ENCODE results near the gene ACTG1.

ACTG1 gene

GRCh38 chr17:81519284-81520020 is 6.9 kb upstream of the ACTG1 start:
- no peak for DNase-seq (ENCODE audit: low read depth)
- peak overlapping the region; percentile 40 for H3K4me3 ChIP-seq (ENCODE audit: low read depth, low read length)

DNA sequence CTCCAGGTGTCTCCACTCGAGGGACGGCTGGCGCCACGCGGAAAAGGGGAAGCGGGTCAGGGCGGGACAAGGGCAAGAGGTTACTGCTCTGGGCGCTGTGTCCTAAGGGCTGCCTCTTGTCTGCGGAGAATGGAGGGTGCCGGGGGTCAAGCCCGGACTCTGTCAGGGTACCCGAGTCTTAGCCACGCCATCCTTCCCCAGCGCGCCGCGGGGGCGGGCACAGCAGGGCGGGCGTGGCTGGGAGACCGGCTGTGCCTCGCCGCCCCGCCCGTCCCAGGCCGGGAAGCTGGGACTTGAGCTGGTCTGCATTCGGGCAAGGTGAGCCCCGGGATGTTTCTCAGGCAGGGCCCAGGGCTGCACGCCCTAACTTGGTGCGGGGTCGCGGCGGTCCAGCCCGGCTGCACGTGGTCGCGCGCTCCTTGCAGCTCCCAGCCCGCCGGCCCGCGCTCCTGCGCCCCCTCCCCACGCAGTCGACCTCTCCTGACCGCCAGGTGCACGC is 6.2 kb upstream of the ACTG1 start:
- peak overlapping the region; percentile 40 for H3K4me3 ChIP-seq (ENCODE audit: low read depth, low read length)
- no peak for DNase-seq (ENCODE audit: low read depth)

DNA sequence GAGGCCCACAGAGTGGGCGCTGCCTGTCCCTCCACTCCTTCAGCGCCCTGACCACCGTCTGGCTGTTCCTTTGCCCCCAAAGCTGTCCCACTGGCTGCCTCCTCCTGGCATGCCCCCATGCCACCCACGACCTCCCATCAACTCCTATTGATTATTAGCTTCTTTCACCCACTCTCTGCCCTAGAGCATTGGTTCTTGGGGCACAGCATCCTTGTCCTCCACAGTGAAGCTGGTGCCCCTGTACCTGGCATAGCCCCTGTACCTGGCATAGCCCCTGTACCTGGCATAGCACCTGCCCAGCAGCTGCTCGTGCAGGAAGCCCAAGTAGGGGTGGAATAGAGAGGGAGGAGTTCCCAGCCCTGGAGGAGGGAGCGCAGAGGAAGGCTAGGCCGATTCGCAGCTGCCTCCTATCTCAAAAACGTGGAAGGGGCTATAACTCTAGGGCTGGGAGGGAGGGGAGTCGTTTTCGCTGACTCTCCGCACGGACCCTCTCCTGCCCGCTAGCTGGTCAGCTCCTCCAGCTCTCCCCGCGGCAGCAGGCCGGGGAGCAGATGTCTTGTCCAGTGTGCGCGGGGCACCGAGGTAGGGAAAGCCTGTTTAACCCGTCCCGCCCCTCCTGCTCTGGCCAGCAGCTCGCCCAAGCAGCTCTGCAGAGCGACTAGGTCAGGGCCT is 5.7 kb upstream of the ACTG1 start:
- no peak for DNase-seq (ENCODE audit: low read depth)
- H3K4me3 ChIP-seq (ENCODE audit: low read depth, low read length), result peak overlapping the region; percentile 40

GRCh38 chr17:81517339-81518112 is 4.9 kb upstream of the ACTG1 start:
- no peak overlapping the region for H3K4me3 ChIP-seq (ENCODE audit: low read depth, low read length)
- no peak for DNase-seq (ENCODE audit: low read depth)

DNA sequence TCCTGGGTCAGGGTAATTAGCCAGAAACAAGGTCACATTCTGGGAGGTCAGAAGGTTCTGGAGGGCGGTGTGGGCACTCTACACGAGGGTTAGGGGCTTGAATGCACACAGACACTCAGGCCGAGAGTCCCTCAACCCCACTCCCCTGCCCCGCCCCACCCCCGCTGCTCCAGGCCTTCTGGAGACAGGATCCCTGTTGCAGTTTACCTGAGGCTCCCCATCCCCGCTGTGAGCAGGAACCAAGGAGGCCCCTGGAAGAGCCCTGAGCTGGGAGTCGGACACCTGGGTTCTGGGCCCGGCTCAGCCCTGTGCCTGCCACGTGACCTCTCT is 4.4 kb upstream of the ACTG1 start:
- H3K4me3 ChIP-seq (ENCODE audit: low read depth, low read length), result no peak overlapping the region
- no peak for DNase-seq (ENCODE audit: low read depth)

DNA sequence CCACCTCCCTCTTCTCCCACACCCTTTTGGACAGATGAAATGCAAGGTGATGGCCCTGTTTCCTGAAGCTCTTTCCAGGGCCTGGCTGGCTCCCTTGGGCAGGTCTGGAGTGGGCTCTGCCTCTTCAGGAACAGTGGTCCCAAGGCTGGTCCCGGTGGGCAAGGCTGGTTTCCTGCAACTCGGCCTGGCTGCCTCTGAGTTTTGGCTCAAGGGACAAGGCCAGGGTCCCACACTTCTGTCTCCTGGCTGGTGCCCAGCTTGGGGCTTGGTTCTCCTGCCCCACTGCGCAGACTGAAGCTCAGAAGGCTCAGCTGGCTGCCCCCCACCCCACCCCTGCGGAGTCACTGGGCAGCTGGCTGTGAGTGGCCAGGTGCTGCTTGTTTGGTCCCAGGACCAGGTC is 3.8 kb upstream of the ACTG1 start:
- peak overlapping the region; percentile 72 for H3K4me3 ChIP-seq (ENCODE audit: low read depth, low read length)
- DNase-seq (ENCODE audit: low read depth), result no peak

DNA sequence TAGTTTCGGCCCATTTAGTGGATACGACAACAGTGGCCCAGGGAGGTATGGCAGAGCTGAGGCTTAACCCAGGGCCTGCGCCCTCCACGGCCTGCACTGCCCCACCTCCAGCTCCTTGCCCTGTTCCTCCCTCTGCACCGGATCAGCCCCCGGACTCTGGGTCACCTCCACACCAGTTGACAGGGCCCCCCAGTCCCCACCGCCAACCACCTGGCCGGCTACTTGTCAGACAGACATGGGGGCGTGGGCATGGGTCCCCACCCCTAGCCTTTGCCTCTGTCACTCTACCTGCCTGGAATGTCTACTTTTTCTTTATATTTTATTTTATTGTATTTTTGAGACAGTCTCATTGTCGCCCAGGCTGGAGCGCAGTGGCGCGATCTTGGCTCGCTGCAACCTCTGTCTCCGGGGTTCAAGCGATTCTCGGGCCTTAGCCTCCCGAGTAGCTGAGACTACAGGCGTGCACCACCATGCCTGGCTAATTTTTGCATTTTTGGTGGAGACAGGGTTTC is 3.0 kb upstream of the ACTG1 start:
- DNase-seq (ENCODE audit: low read depth), result no peak
- peak overlapping the region; percentile 72 for H3K4me3 ChIP-seq (ENCODE audit: low read depth, low read length)

- DNase-seq (ENCODE audit: low read depth), result peak; percentile 56
- H3K4me3 ChIP-seq (ENCODE audit: low read depth, low read length), result peak overlapping the region; percentile 72
Observed at GRCh38 chr17:81514739-81515529, 2.3 kb upstream of the ACTG1 start.

DNA sequence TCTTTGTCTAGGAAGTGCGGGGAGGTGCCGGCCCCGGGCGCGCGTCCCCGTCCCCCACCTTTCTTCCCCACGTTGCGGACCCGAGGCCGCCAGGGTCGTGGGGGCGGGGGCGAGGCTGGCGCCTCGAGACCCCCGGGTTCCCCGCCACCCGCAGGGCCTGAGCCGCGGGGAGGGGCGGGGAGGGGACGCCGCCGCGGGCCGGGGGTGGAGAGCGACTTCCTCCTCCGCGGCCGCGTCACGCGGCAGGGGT is 1.8 kb upstream of the ACTG1 start:
- peak overlapping the region; percentile 72 for H3K4me3 ChIP-seq (ENCODE audit: low read depth, low read length)
- no peak for DNase-seq (ENCODE audit: low read depth)

- DNase-seq (ENCODE audit: low read depth), result peak; percentile 38
Observed at GRCh38 chr17:81513753-81514488, 1.3 kb upstream of the ACTG1 start.

DNA sequence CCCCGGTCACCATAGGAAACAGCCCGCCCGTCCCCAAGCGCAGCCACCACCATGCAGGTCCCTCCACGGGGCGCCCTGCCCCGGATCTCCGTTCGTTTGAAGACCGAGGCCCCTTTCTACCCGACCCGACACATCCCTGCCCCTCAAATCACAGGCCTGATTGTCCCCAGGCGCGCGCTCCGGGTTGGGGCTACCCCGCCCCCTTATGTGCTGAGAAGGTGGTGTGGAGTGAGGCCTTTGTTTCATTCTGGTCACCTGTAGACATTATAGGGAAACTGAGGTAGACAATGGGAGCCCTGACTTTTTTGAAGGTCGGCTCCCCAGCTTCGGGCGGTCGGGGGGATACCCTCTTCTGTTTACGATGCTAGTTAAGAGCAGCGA is 763 bp upstream of the ACTG1 start:
- no peak for DNase-seq (ENCODE audit: low read depth)
- peak overlapping the region; percentile 72 for H3K4me3 ChIP-seq (ENCODE audit: low read depth, low read length)

More at GRCh38 chr17:81513753-81514488, 1.3 kb upstream of the ACTG1 start:
- H3K4me3 ChIP-seq (ENCODE audit: low read depth, low read length), result peak overlapping the region; percentile 72

- DNase-seq (ENCODE audit: low read depth), result no peak
- H3K4me3 ChIP-seq (ENCODE audit: low read depth, low read length), result peak overlapping the region; percentile 86
Observed at GRCh38 chr17:81511804-81512561, 616 bp downstream of the ACTG1 start.

- H3K4me3 ChIP-seq (ENCODE audit: low read depth, low read length), result peak overlapping the region; percentile 86
- DNase-seq (ENCODE audit: low read depth), result no peak
Observed at GRCh38 chr17:81511554-81511803, 1.1 kb downstream of the ACTG1 start.

DNA sequence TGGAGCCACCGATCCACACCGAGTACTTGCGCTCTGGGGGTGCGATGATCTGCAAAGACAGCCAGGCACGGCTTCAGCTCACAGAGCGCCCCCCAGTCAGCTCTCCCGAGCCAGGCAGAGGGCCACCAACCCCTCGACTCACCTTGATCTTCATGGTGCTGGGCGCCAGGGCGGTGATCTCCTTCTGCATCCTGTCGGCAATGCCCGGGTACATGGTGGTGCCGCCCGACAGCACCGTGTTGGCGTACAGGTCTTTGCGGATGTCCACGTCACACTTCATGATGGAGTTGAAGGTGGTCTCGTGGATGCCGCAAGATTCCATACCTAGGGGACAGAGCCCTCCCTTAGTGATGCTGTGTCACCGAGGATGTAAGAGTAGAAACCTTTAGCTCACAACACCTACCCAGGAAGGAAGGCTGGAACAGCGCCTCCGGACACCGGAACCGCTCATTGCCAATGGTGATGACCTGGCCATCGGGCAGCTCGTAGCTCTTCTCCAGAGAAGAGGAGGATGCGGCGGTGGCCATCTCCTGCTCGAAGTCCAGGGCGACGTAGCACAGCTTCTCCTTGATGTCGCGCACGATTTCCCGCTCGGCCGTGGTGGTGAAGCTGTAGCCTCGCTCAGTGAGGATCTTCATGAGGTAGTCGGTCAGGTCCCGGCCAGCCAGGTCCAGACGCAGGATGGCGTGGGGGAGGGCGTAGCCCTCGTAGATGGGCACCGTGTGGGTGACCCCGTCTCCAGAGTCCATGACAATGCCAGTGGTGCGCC is 1.6 kb downstream of the ACTG1 start:
- DNase-seq (ENCODE audit: low read depth), result no peak
- peak overlapping the region; percentile 86 for H3K4me3 ChIP-seq (ENCODE audit: low read depth, low read length)

DNA sequence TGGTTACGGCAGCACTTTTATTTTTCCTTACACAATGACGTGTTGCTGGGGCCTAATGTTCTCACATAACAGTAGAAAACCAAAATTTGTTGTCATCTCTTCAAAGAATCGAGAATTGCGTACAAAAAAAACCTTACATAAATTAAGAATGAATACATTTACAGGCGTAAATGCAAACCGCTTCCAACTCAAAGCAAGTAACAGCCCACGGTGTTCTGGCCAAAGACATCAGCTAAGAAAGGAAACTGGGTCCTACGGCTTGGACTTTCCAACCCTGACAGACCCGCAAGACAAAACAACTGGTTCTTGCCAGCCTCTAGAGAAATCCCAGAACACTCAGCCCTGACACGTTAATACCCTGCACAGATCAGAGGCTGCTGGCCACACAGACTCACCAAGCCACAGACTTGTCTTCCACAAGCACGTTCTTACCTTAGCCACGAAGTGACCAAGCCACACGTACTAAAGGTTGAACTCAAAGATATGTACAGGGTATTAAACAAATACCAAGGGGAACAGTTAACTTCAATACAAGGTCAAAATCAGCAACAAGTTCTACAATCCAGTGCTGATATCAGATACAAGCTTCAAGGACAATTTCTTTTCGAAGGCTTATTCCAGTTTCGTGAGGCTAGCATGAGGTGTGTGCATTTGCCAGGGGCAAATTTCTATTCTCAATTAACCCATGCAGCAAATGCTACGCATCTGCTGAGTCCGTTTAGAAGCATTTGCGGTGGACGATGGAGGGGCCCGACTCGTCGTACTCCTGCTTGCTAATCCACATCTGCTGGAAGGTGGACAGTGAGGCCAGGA is 2.4 kb downstream of the ACTG1 start:
- DNase-seq (ENCODE audit: low read depth), result no peak
- peak overlapping the region; percentile 86 for H3K4me3 ChIP-seq (ENCODE audit: low read depth, low read length)

GRCh38 chr17:81509207-81509971 is 3.2 kb downstream of the ACTG1 start:
- no peak for DNase-seq (ENCODE audit: low read depth)
- peak overlapping the region; percentile 86 for H3K4me3 ChIP-seq (ENCODE audit: low read depth, low read length)
